GM12865 (cell line): ENCODE measurements around the gene ACER3.

Experiments used
- DNase-seq: peaks from one replicate; pipeline ENCODE4 v3.0.0; 2010; ENCODE audit warnings: low read depth
- H3K4me3 ChIP-seq: 2 replicates; pipeline ENCODE4 v1.5.1; 2011; ENCODE audit warnings: mild to moderate bottlenecking, low read depth, low read length, control low read depth
- CTCF ChIP-seq: IDR thresholded peaks from 2 replicates; pipeline ENCODE4 v1.5.1; 2011; ENCODE audit warnings: low read length, control low read depth, low read depth, inconsistent platforms; ENCODE audit not compliant: insufficient read depth; ENCODE audit errors: missing control alignments

Gene ACER3

GRCh38 chr11:76902121-76903014 is 41.6 kb downstream of the ACER3 start:
- H3K4me3 ChIP-seq = no peak overlapping the region
- DNase-seq = no peak
- no peak for TF ChIP-seq CTCF

GRCh38 chr11:76903325-76903724 is 42.6 kb downstream of the ACER3 start:
- TF ChIP-seq CTCF = no peak
- no peak overlapping the region for H3K4me3 ChIP-seq
- no peak for DNase-seq

GRCh38 chr11:76910620-76911414 is 50.1 kb downstream of the ACER3 start:
- no peak overlapping the region for H3K4me3 ChIP-seq
- no peak for DNase-seq
- TF ChIP-seq CTCF = no peak

GRCh38 chr11:76911415-76911808 is 50.7 kb downstream of the ACER3 start:
- DNase-seq = no peak
- no peak for TF ChIP-seq CTCF
- no peak overlapping the region for H3K4me3 ChIP-seq

- no peak overlapping the region for H3K4me3 ChIP-seq
- DNase-seq = no peak
- no peak for TF ChIP-seq CTCF
These were observed 56.0 kb downstream of the ACER3 start for GRCh38 chr11:76916712-76917111.

GRCh38 chr11:76918941-76919386 is 58.2 kb downstream of the ACER3 start:
- no peak overlapping the region for H3K4me3 ChIP-seq
- peak; percentile 57 for DNase-seq

More at GRCh38 chr11:76918941-76919386, 58.2 kb downstream of the ACER3 start:
- TF ChIP-seq CTCF = peak; percentile 63
